ENCODE measurements around the gene MTCH1.

The MTCH1 gene

GRCh38 chr6:37021356-37022129 is 35.5 kb upstream of the MTCH1 start:
- DNase-seq (ENCODE audit: low read depth) = peak; percentile 82
- TF ChIP-seq CTCF (conservative IDR thresholded peaks at IDR 0.05; ENCODE audit: low read depth, low read length) = peak; percentile 83
- no peak overlapping the region for H3K4me3 ChIP-seq (ENCODE audit: low read depth, low read length)

GRCh38 chr6:37020812-37021211 is 34.8 kb upstream of the MTCH1 start:
- no peak overlapping the region for H3K4me3 ChIP-seq (ENCODE audit: low read depth, low read length)
- no peak for DNase-seq (ENCODE audit: low read depth)
- no peak for TF ChIP-seq CTCF (conservative IDR thresholded peaks at IDR 0.05; ENCODE audit: low read depth, low read length)

- TF ChIP-seq CTCF (conservative IDR thresholded peaks at IDR 0.05; ENCODE audit: low read depth, low read length) = no peak
- no peak for DNase-seq (ENCODE audit: low read depth)
Observed at GRCh38 chr6:37020381-37020780, 34.4 kb upstream of the MTCH1 start.

GRCh38 chr6:37019065-37019450 is 33.1 kb upstream of the MTCH1 start:
- H3K4me3 ChIP-seq (ENCODE audit: low read depth, low read length) = no peak overlapping the region
- no peak for TF ChIP-seq CTCF (conservative IDR thresholded peaks at IDR 0.05; ENCODE audit: low read depth, low read length)
- no peak for DNase-seq (ENCODE audit: low read depth)

More at GRCh38 chr6:37020381-37020780, 34.4 kb upstream of the MTCH1 start:
- H3K4me3 ChIP-seq (ENCODE audit: low read depth, low read length) = no peak overlapping the region

GRCh38 chr6:37018198-37019064 is 32.4 kb upstream of the MTCH1 start:
- TF ChIP-seq CTCF (conservative IDR thresholded peaks at IDR 0.05; ENCODE audit: low read depth, low read length) = peak; percentile 99
- peak; percentile 96 for DNase-seq (ENCODE audit: low read depth)
- no peak overlapping the region for H3K4me3 ChIP-seq (ENCODE audit: low read depth, low read length)

- DNase-seq (ENCODE audit: low read depth) = no peak
- TF ChIP-seq CTCF (conservative IDR thresholded peaks at IDR 0.05; ENCODE audit: low read depth, low read length) = no peak
- no peak overlapping the region for H3K4me3 ChIP-seq (ENCODE audit: low read depth, low read length)
Observed at GRCh38 chr6:37017606-37018197, 31.7 kb upstream of the MTCH1 start.

All from choroid plexus epithelial cell (primary cell).